PC-3 (cell line): ENCODE measurements around the gene FUT4. TPM values are rescaled to one million over a fixed set of nuclear protein-coding genes. Genes with fewer than 3 reads are reported as not detected.
"Not testable (repeated sequence)": the region's sequence is repeated elsewhere in the genome, so short reads cannot be mapped to it uniquely, and the experiment has no call there.

Source experiments
- ATAC-seq: fragments of 200-7000 bp; cut with Tn5 transposase; 2 replicates; pipeline ENCODE4 v1.9.1; 2020; ENCODE audit warnings: mild to moderate bottlenecking, moderate library complexity
- BruUV-seq: library from RNA; stranded (reverse); fragments of 400-500 nt; replicated peaks from 2 replicates; lab custom pipeline; 2021; lab: Mats Ljungman, UMichigan
- CTCF ChIA-PET: fragments of 300-600 bp; sonication (Branson Sonifier 250); formaldehyde crosslinking; loops from one replicate; lab custom pipeline; 2022; ENCODE audit warnings: antibody characterized with exemption; lab: Charles Lee
- POLR2A ChIA-PET: fragments of 300-600 bp; sonication (Branson Sonifier 250); formaldehyde crosslinking; loops from one replicate; lab custom pipeline; 2022; ENCODE audit warnings: antibody characterized with exemption; ENCODE audit not compliant: unreplicated experiment; lab: Charles Lee
- DNase-seq: peaks from one replicate; pipeline ENCODE4 v3.0.0-alpha.2; 2015
- H2AFZ ChIP-seq: fragments of 300-600 bp; sonication (generic); 2 replicates; pipeline ENCODE4 v1.6.0; 2016; ENCODE audit warnings: antibody characterized with exemption, low read length
- H3F3A ChIP-seq: fragments of 300-600 bp; sonication (generic); one replicate; pipeline ENCODE4 v1.6.0; 2017; ENCODE audit warnings: antibody characterized with exemption, low read length, control low read depth, mild to moderate bottlenecking; ENCODE audit not compliant: unreplicated experiment
- H3K27ac ChIP-seq: fragments of 300-600 bp; sonication (generic); 2 replicates; pipeline ENCODE4 v1.5.1; 2016; ENCODE audit warnings: mild to moderate bottlenecking, low read length
- H3K27me3 ChIP-seq: fragments of 300-600 bp; sonication (generic); 2 replicates; pipeline ENCODE4 v1.6.1; 2016; ENCODE audit warnings: low read length, mixed read lengths
- H3K36me3 ChIP-seq: fragments of 300-600 bp; sonication (generic); 2 replicates; pipeline ENCODE4 v1.6.1; 2016; ENCODE audit warnings: low read depth, mixed run types, low read length, mixed read lengths
- H3K4me1 ChIP-seq: fragments of 300-600 bp; sonication (generic); 2 replicates; pipeline ENCODE4 v1.5.1; 2016; ENCODE audit warnings: low read length; ENCODE audit not compliant: insufficient read depth
- H3K4me2 ChIP-seq: fragments of 300-600 bp; sonication (generic); 2 replicates; pipeline ENCODE4 v1.6.0; 2016; ENCODE audit warnings: low read length
- H3K4me3 ChIP-seq: fragments of 300-600 bp; sonication (generic); 2 replicates; pipeline ENCODE4 v1.5.1; 2016; ENCODE audit warnings: mild to moderate bottlenecking, low read length, mixed read lengths
- H3K79me2 ChIP-seq: fragments of 300-600 bp; sonication (generic); 2 replicates; pipeline ENCODE4 v1.6.1; 2017; ENCODE audit warnings: low read length, mixed read lengths
- H3K9ac ChIP-seq: fragments of 300-600 bp; sonication (generic); 2 replicates; pipeline ENCODE4 v1.6.0; 2016; ENCODE audit warnings: mild to moderate bottlenecking, low read length
- H3K9me2 ChIP-seq: fragments of 300-600 bp; sonication (generic); replicated peaks from 2 replicates; pipeline ENCODE4 v1.6.1; 2016; ENCODE audit warnings: mixed run types, low read length, mixed read lengths
- H3K9me3 ChIP-seq: fragments of 300-600 bp; sonication (generic); 2 replicates; pipeline ENCODE4 v1.6.1; 2016; ENCODE audit warnings: low read length, mixed read lengths
- H4K20me1 ChIP-seq: fragments of 300-600 bp; sonication (generic); 2 replicates; pipeline ENCODE4 v1.6.1; 2016; ENCODE audit warnings: low read length, mixed read lengths
- EZH2 ChIP-seq: fragments of 300-600 bp; sonication (generic); IDR thresholded peaks from one replicate; pipeline ENCODE4 v1.6.1; 2017; ENCODE audit warnings: antibody characterized with exemption, mild to moderate bottlenecking, low read length; ENCODE audit not compliant: unreplicated experiment
- EZH2phosphoT487 ChIP-seq: fragments of 300-600 bp; sonication (generic); IDR thresholded peaks from 2 replicates; pipeline ENCODE4 v1.6.1; 2018; ENCODE audit warnings: mild to moderate bottlenecking, antibody characterized with exemption, low read length, borderline replicate concordance
- intact Hi-C: fragments of 100-400 bp; cut with micrococcal nuclease; formaldehyde crosslinking; loops from 2 replicates; pipeline ENCODE4 v1.9.0; 2023
- total RNA-seq: library from RNA; depleted of rRNA; stranded (reverse); fragments of >200 nt; gene quantifications from 2 replicates; pipeline ENCODE4 v1.2.3, GENCODE V29; 2014
- TF ChIP-seq, protein P1 (sequence below): fragments of 300-600 bp; sonication (generic); conservative IDR thresholded peaks from 2 replicates; pipeline ENCODE4 v1.5.1; 2017; ENCODE audit warnings: antibody characterized with exemption, low read depth, mild to moderate bottlenecking, low read length

Gene FUT4
- total RNA-seq, 1 experiment from 2014 or later: 2.8 TPM

GRCh38 chr11:94549146-94549545, 5.4 kb downstream of the FUT4 start:
- Histone ChIP-seq H3K9me3 (no peaks in the 10 kb centered on the region), H3K36me3 (no peaks in the 10 kb centered on the region), H3K27ac (no peak overlapping the region), H3K4me1 (peaks cover 33% of the 10 kb centered on the region), H3K4me3 (no peak overlapping the region), H4K20me1 (no peaks in the 10 kb centered on the region), H3K9ac (no peak overlapping the region), H3K27me3 (no peaks in the 10 kb centered on the region), H3F3A (no peaks in the 10 kb centered on the region), H2AFZ (no peak overlapping the region), H3K79me2 (peaks cover 16% of the 10 kb centered on the region), H3K9me2 (no peaks in the 10 kb centered on the region), H3K4me2 (no peak overlapping the region)
- DNase-seq (no peak), ATAC-seq (no peak)
- intact Hi-C loops: no loop called here
- BruUV-seq: no TSS peak
- no peak for TF ChIP-seq EZH2
- TF ChIP-seq, protein P1, sequence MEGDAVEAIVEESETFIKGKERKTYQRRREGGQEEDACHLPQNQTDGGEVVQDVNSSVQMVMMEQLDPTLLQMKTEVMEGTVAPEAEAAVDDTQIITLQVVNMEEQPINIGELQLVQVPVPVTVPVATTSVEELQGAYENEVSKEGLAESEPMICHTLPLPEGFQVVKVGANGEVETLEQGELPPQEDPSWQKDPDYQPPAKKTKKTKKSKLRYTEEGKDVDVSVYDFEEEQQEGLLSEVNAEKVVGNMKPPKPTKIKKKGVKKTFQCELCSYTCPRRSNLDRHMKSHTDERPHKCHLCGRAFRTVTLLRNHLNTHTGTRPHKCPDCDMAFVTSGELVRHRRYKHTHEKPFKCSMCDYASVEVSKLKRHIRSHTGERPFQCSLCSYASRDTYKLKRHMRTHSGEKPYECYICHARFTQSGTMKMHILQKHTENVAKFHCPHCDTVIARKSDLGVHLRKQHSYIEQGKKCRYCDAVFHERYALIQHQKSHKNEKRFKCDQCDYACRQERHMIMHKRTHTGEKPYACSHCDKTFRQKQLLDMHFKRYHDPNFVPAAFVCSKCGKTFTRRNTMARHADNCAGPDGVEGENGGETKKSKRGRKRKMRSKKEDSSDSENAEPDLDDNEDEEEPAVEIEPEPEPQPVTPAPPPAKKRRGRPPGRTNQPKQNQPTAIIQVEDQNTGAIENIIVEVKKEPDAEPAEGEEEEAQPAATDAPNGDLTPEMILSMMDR: no peak
- ChIA-PET CTCF (no interaction called here), POLR2A (no interaction called here)

DNA sequence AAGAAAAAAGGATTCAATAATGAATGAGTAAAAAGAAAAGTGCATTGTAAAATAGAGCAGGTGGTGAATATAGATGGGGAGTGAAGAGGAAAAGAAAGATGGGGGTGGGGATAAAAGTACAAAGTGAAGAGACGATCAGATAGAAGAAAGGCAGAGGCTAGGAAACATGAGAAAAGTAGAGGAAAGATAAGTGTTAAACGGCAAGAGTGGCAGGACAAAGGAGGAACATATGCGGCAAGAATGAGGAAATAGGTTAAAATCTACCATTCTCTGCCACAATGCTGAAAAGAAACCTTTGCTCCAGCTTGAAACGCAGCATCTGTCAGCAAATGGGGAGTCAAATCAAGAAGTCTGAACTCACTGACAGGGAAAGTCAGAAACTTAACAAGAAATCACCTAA, 6.8 kb downstream of the FUT4 start:
- TF ChIP-seq EZH2 (no peak), EZH2phosphoT487 (no peak)
- TF ChIP-seq, protein P1: no peak
- H3K4me1 ChIP-seq: peaks cover 27% of the 10 kb centered on the region
- no peak overlapping the region for H2AFZ ChIP-seq
- ChIA-PET CTCF (no interaction called here), POLR2A (no interaction called here)
- H3K36me3 ChIP-seq: no peaks in the 10 kb centered on the region
- no peak overlapping the region for H3K9ac ChIP-seq
- no peaks in the 10 kb centered on the region for H3K9me2 ChIP-seq
- no peaks in the 10 kb centered on the region for H3K9me3 ChIP-seq
- no peak overlapping the region for H3K4me3 ChIP-seq
- no peak overlapping the region for H3K27ac ChIP-seq
- H4K20me1 ChIP-seq: no peaks in the 10 kb centered on the region
- ATAC-seq: no peak
- no peaks in the 10 kb centered on the region for H3F3A ChIP-seq
- peaks cover 7% of the 10 kb centered on the region for H3K79me2 ChIP-seq
- no peaks in the 10 kb centered on the region for H3K27me3 ChIP-seq
- intact Hi-C loops: no loop called here
- no peak for DNase-seq
- H3K4me2 ChIP-seq: no peak overlapping the region
- no TSS peak for BruUV-seq

- peaks cover 5% of the 10 kb centered on the region for H3K4me1 ChIP-seq
- no TSS peak for BruUV-seq
- H3K9me3 ChIP-seq: no peaks in the 10 kb centered on the region
- H3K4me3 ChIP-seq: no peak overlapping the region
- intact Hi-C loops: no loop called here
- DNase-seq (peak; percentile 87), ATAC-seq (peak; percentile 92)
- H3K9me2 ChIP-seq: no peaks in the 10 kb centered on the region
- CTCF ChIA-PET: no interaction called here
- H2AFZ ChIP-seq: no peak overlapping the region
- TF ChIP-seq, protein P1: no peak
- TF ChIP-seq EZH2phosphoT487 (no peak), EZH2 (no peak)
- no peaks in the 10 kb centered on the region for H4K20me1 ChIP-seq
- no peaks in the 10 kb centered on the region for H3K27me3 ChIP-seq
- POLR2A ChIA-PET: no interaction called here
- no peaks in the 10 kb centered on the region for H3F3A ChIP-seq
- H3K4me2 ChIP-seq: no peak overlapping the region
- H3K79me2 ChIP-seq: no peaks in the 10 kb centered on the region
- H3K9ac ChIP-seq: no peak overlapping the region
- no peak overlapping the region for H3K27ac ChIP-seq
- no peaks in the 10 kb centered on the region for H3K36me3 ChIP-seq
Observed at GRCh38 chr11:94553938-94554337, 10.2 kb downstream of the FUT4 start.

DNA sequence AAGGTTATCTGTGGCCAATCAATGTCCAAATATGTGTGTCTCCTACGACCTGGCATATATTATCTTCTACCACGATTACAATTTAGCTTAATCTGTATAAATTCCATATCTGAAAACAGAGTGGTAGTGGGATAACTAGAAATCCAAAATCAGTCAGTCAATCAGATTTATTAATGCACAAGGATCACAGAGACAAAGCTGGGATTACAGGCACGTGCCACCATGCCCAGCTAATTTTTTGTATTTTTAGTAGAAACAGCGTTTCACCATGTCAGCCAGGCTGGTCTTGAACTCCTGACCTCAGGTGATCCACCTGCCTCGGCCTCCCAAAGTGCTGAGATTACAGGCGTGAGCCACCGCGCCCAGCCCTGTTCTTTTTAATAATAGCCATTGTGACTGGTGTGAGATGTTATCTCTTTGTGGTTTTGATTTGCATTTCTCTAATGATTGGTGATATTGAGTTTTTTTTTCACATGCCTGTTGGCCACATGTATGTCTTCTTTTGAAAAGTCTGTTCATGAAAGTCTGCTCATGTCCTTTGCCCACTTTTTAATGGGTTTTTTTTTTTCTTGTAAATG, 12.1 kb downstream of the FUT4 start:
- H3F3A ChIP-seq, H3K9me3 ChIP-seq, H4K20me1 ChIP-seq, intact Hi-C loops, ATAC-seq, H3K36me3 ChIP-seq, DNase-seq, POLR2A ChIA-PET, H3K4me1 ChIP-seq, BruUV-seq, H3K9me2 ChIP-seq, H3K9ac ChIP-seq, H3K4me2 ChIP-seq, H3K4me3 ChIP-seq, H3K27me3 ChIP-seq, H3K79me2 ChIP-seq, CTCF ChIA-PET, H3K27ac ChIP-seq, H2AFZ ChIP-seq: not testable (repeated sequence)
